ENCODE results near the gene LYL1. TPM values are rescaled to one million over a fixed set of nuclear protein-coding genes. Genes with fewer than 3 reads are reported as not detected.

Gene LYL1
- total and polyA plus RNA-seq, 2 of the 13 experiments (the other 11 are each of a cell fraction or from before 2014, with no cell fraction given) = 0.75 to 0.92 TPM

DNA sequence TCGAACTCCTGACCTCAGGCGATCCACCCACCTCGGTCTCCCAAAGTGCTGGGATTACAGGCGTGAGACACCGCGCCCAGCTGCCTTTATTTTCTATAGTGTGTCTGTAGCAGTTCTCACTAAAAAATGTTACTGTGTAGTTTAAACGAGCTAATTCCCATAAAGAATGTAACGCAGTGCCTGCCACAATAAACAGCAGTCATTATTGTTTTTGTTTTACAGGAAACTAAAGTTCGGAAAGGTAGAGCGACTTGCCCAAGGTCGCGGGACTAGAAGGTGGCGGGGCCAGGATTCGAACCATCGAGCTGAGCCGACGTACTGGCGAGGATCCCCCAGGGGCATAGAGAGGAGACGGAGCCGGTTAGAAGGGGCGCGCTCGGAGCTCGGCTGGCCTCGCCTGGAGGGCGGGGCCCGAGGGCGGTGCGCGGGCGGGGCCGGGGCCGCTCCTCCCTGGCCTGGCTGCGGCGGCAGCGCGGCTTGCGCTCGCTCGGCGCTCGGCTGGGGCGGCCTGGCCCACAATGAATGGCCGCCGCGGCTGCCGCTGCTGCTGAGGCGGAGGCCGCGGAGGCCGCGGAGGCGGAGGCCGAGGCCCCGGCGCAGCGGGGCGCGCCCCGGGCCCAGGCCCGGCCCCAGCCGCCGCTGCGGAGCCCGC, 15.2 kb upstream of the LYL1 start, which contains the start of gene NACC1 (continued):
- TF ChIP-seq KAT8 (CRISPR knock-in tag; IDR thresholded peaks at IDR 0.05) (0 out of 2 replicates have a peak, but pooled peaks have one; percentile 31), ZBTB20 (CRISPR knock-in tag; IDR thresholded peaks at IDR 0.05; ENCODE audit: borderline replicate concordance, low read depth) (no peak), CSRNP1 (CRISPR knock-in tag; IDR thresholded peaks at IDR 0.05) (no peak), FOXC1 (CRISPR knock-in tag; IDR thresholded peaks at IDR 0.05; ENCODE audit: borderline replicate concordance) (no peak), FLYWCH1 (CRISPR knock-in tag; IDR thresholded peaks at IDR 0.05) (no peak), CREB1 (IDR thresholded peaks at IDR 0.05) (no peak), CREB1 (CRISPR knock-in tag; IDR thresholded peaks at IDR 0.05) (no peak), ZNF546 (CRISPR knock-in tag; conservative IDR thresholded peaks at IDR 0.05) (no peak), YEATS4 (CRISPR knock-in tag; IDR thresholded peaks at IDR 0.05; ENCODE audit: borderline replicate concordance) (peak; percentile 27; the same call in 1 of the 2 replicates), KLF15 (CRISPR knock-in tag; IDR thresholded peaks at IDR 0.05; ENCODE audit: borderline replicate concordance) (no peak), SRSF1 (optimal IDR thresholded peaks at IDR 0.05; ENCODE audit: low read depth, low read length) (no peak), THRA (CRISPR knock-in tag; IDR thresholded peaks at IDR 0.05; ENCODE audit: borderline replicate concordance) (peak; percentile 61; the same call in 1 of the 2 replicates), ZNF234 (CRISPR knock-in tag; conservative IDR thresholded peaks at IDR 0.05) (no peak), PHB2 (IDR thresholded peaks at IDR 0.05; ENCODE audit: partially characterized antibody) (no peak), ZNF331 (CRISPR knock-in tag; IDR thresholded peaks at IDR 0.05) (no peak), SALL1 (CRISPR knock-in tag; IDR thresholded peaks at IDR 0.05) (peak; percentile 58; the same call in 1 of the 2 replicates), SALL2 (CRISPR knock-in tag; IDR thresholded peaks at IDR 0.05) (peak; percentile 50), ZFX (CRISPR knock-in tag; IDR thresholded peaks at IDR 0.05; ENCODE audit: low read depth) (peak; percentile 26), GABPB1 (CRISPR knock-in tag; IDR thresholded peaks at IDR 0.05) (peak; percentile 70), SP5 (CRISPR knock-in tag; IDR thresholded peaks at IDR 0.05; ENCODE audit: borderline replicate concordance, low read depth) (peak; percentile 74), HDAC1 (CRISPR knock-in tag; IDR thresholded peaks at IDR 0.05) (peak; percentile 45), EHMT2 (IDR thresholded peaks at IDR 0.05; ENCODE audit: borderline replicate concordance, low read depth, low read length) (no peak), RAD21 (CRISPR knock-in tag; IDR thresholded peaks at IDR 0.05) (peak; percentile 7; the same call in 1 of the 2 replicates)
- TF ChIP-seq, protein P1, sequence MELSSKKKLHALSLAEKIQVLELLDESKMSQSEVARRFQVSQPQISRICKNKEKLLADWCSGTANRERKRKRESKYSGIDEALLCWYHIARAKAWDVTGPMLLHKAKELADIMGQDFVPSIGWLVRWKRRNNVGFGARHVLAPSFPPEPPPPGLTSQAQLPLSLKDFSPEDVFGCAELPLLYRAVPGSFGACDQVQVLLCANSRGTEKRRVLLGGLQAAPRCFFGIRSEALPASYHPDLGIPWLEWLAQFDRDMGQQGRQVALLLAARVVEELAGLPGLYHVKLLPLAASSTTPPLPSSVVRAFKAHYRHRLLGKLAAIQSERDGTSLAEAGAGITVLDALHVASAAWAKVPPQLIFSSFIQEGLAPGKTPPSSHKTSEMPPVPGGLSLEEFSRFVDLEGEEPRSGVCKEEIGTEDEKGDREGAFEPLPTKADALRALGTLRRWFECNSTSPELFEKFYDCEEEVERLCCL (CRISPR knock-in tag; IDR thresholded peaks at IDR 0.05; ENCODE audit: borderline replicate concordance) = no peak
- TF ChIP-seq, protein P2, sequence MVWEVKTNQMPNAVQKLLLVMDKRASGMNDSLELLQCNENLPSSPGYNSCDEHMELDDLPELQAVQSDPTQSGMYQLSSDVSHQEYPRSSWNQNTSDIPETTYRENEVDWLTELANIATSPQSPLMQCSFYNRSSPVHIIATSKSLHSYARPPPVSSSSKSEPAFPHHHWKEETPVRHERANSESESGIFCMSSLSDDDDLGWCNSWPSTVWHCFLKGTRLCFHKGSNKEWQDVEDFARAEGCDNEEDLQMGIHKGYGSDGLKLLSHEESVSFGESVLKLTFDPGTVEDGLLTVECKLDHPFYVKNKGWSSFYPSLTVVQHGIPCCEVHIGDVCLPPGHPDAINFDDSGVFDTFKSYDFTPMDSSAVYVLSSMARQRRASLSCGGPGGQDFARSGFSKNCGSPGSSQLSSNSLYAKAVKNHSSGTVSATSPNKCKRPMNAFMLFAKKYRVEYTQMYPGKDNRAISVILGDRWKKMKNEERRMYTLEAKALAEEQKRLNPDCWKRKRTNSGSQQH (CRISPR knock-in tag; IDR thresholded peaks at IDR 0.05; ENCODE audit: low read depth) = peak; percentile 90
